HepG2 (cell line): Measurements from ENCODE around the gene MAGI1. TPM values are rescaled to one million over a fixed set of nuclear protein-coding genes. Genes with fewer than 3 reads are reported as not detected.

ENCODE experiments used
- ATAC-seq: fragments of 200-7000 bp; cut with Tn5 transposase; 3 replicates; pipeline ENCODE4 v1.9.1; 2020; ENCODE audit warnings: mild to moderate bottlenecking, moderate library complexity
- BruUV-seq: library from RNA; stranded (reverse); fragments of 400-500 nt; replicated peaks from 2 replicates; lab custom pipeline; 2021; lab: Mats Ljungman, UMichigan
- CTCF ChIA-PET: fragments of 300-600 bp; formaldehyde crosslinking; extraction: SDS; loops from one replicate; lab custom pipeline; 2021; ENCODE audit warnings: low total read pairs, inconsistent platforms, low intra/inter-chr PET ratio; lab: Yijun Ruan, JAX
- POLR2A ChIA-PET: fragments of 350-600 bp; sonication (Branson Sonifier 250); formaldehyde crosslinking; loops from one replicate; lab custom pipeline; 2020; ENCODE audit warnings: antibody characterized with exemption, inconsistent platforms; lab: Yijun Ruan, JAX
- DNase-seq: peaks from one replicate; pipeline ENCODE4 v3.0.0-alpha.2; 2015; ENCODE audit warnings: low spot score
- FAIRE-seq: peaks from 3 replicates; lab custom pipeline; 2011; peaks lifted over from hg19 to GRCh38; lab: Jason Lieb, UNC
- H2AFZ ChIP-seq: one replicate; pipeline ENCODE4 v1.6.1; 2011; ENCODE audit warnings: low read length, inconsistent platforms
- H3K27ac ChIP-seq: fragments of 300-600 bp; 3 replicates; pipeline ENCODE4 v1.8.0; 2011; ENCODE audit warnings: mixed run types, mild to moderate bottlenecking, mixed read lengths, low read length, inconsistent platforms; ENCODE audit not compliant: insufficient read depth; ENCODE audit errors: extremely low read length
- H3K27me3 ChIP-seq, 2 experiments: fragments of 200-600 bp in 1 of 2; 2 replicates in 1 of 2; 3 replicates in 1 of 2; pipeline versions ENCODE4 v1.6.0 to v1.8.0; 2011; ENCODE audit warnings: low read length in 2 of 2, mild to moderate bottlenecking in 2 of 2, moderate library complexity in 2 of 2, inconsistent platforms in 1 of 2; ENCODE audit not compliant: insufficient read depth in 2 of 2, control insufficient read depth in 1 of 2
- H3K36me3 ChIP-seq, 2 experiments: fragments of 200-600 bp in 1 of 2; replicated peaks in 1 of 2; 2 replicates in 1 of 2; 3 replicates in 1 of 2; pipeline versions ENCODE4 v1.5.1 to v1.8.0; 2011; ENCODE audit warnings: low read length in 2 of 2, inconsistent platforms in 1 of 2; ENCODE audit not compliant: insufficient read depth in 2 of 2, control insufficient read depth in 1 of 2
- H3K4me1 ChIP-seq: 2 replicates; pipeline ENCODE4 v1.5.1; 2012; ENCODE audit warnings: low read length, inconsistent platforms; ENCODE audit not compliant: insufficient read depth
- H3K4me2 ChIP-seq: 2 replicates; pipeline ENCODE4 v1.6.0; 2011; ENCODE audit warnings: low read depth, low read length, inconsistent platforms
- H3K4me3 ChIP-seq, 3 experiments: fragments of 200-600 bp in 1 of 3; sonication (generic), shearing (Covaris generic) in 1 of 3; replicated peaks in 1 of 3; 2 replicates each; pipeline ENCODE4 v1.5.1; 2011 to 2016; ENCODE audit warnings: low read length in 3 of 3, inconsistent platforms in 2 of 3, low read depth in 2 of 3, mild to moderate bottlenecking in 2 of 3, control low read depth in 1 of 3, mixed read lengths in 1 of 3; ENCODE audit not compliant: insufficient read depth in 1 of 3
- H3K79me2 ChIP-seq: one replicate; pipeline ENCODE4 v1.6.1; 2011; ENCODE audit warnings: low read length, inconsistent platforms; ENCODE audit not compliant: insufficient read depth
- H3K9ac ChIP-seq: 2 replicates; pipeline ENCODE4 v1.6.0; 2011; ENCODE audit warnings: mild to moderate bottlenecking, low read depth, low read length, inconsistent platforms; ENCODE audit not compliant: insufficient read depth
- H3K9me3 ChIP-seq: 2 replicates; pipeline ENCODE4 v1.5.1; 2012; ENCODE audit warnings: mild to moderate bottlenecking, low read length
- H4K20me1 ChIP-seq: 2 replicates; pipeline ENCODE4 v1.6.0; 2011; ENCODE audit warnings: inconsistent platforms, mild to moderate bottlenecking, low read length, moderate library complexity; ENCODE audit not compliant: insufficient read depth
- CBX5 ChIP-seq: sonication (generic); formaldehyde crosslinking; IDR thresholded peaks from 2 replicates; pipeline ENCODE4 v1.4.0; 2020; ENCODE audit warnings: missing genetic modification reagents, borderline replicate concordance
- GPN1 ChIP-seq: sonication (generic); formaldehyde crosslinking; IDR thresholded peaks from 2 replicates; pipeline ENCODE4 v1.5.1; 2020; ENCODE audit warnings: missing genetic modification reagents, borderline replicate concordance
- HNRNPL ChIP-seq: fragments of 200-400 bp; formaldehyde crosslinking; IDR thresholded peaks from 2 replicates; pipeline ENCODE4 v1.6.1; 2017; ENCODE audit warnings: mild to moderate bottlenecking, low read depth, low read length
- MLLT10 ChIP-seq: sonication (generic); formaldehyde crosslinking; IDR thresholded peaks from 2 replicates; pipeline ENCODE4 v1.4.0; 2020; ENCODE audit warnings: missing genetic modification reagents
- SCMH1 ChIP-seq: sonication (generic); formaldehyde crosslinking; IDR thresholded peaks from 2 replicates; pipeline ENCODE4 v1.9.0; 2021; ENCODE audit warnings: missing genetic modification reagents, mild to moderate bottlenecking, borderline replicate concordance
- SRY ChIP-seq: sonication (generic); formaldehyde crosslinking; IDR thresholded peaks from 2 replicates; pipeline ENCODE4 v1.8.0; 2022; ENCODE audit warnings: mild to moderate bottlenecking, missing genetic modification reagents
- TAF1 ChIP-seq: sonication (generic); formaldehyde crosslinking; IDR thresholded peaks from 2 replicates; pipeline ENCODE4 v1.4.0; 2020; ENCODE audit warnings: missing genetic modification reagents
- YY1 ChIP-seq: IDR thresholded peaks from 2 replicates; pipeline ENCODE4 v1.6.1; 2011; ENCODE audit warnings: low read length, low read depth, moderate library complexity, mild to moderate bottlenecking; ENCODE audit not compliant: insufficient read depth, insufficient replicate concordance
- ZBTB3 ChIP-seq: sonication (generic); formaldehyde crosslinking; IDR thresholded peaks from 2 replicates; pipeline ENCODE4 v1.4.0; 2020; ENCODE audit warnings: low read depth, mild to moderate bottlenecking, moderate library complexity, missing genetic modification reagents, borderline replicate concordance
- ZFAT ChIP-seq: sonication (generic); formaldehyde crosslinking; conservative IDR thresholded peaks from 2 replicates; pipeline ENCODE4 v1.8.1; 2023; ENCODE audit warnings: missing genetic modification reagents, inconsistent platforms
- ZNF256 ChIP-seq: sonication (generic); formaldehyde crosslinking; conservative IDR thresholded peaks from 2 replicates; pipeline ENCODE4 v1.4.0; 2020; ENCODE audit warnings: missing genetic modification reagents
- ZNF44 ChIP-seq: sonication (generic); formaldehyde crosslinking; IDR thresholded peaks from 2 replicates; pipeline ENCODE4 v1.5.1; 2020; ENCODE audit warnings: mild to moderate bottlenecking, missing genetic modification reagents
- ZNF451 ChIP-seq: sonication (generic); formaldehyde crosslinking; IDR thresholded peaks from 2 replicates; pipeline ENCODE4 v1.5.0; 2020; ENCODE audit warnings: mild to moderate bottlenecking, missing genetic modification reagents
- ZNF780A ChIP-seq: sonication (generic); formaldehyde crosslinking; IDR thresholded peaks from 2 replicates; pipeline ENCODE4 v1.8.0; 2022; ENCODE audit warnings: mild to moderate bottlenecking, missing genetic modification reagents, moderate library complexity
- whole genome bisulfite sequencing: methylation state at CpG from one replicate; pipeline ENCODE4 v1.1.6; 2017; ENCODE audit warnings: low lambda C conversion rate; 5-methylcytosine and 5-hydroxymethylcytosine counted together
- in situ Hi-C: cut with HindIII; loops from 2 replicates; pipeline ENCODE4 v1.10.0; 2017; ENCODE audit warnings: low pct_unique_long_range_greater_than_20kb; ENCODE audit not compliant: extremely low pct_ligation_motif_present
- intact Hi-C: fragments of 100-400 bp; cut with micrococcal nuclease; formaldehyde crosslinking; loops from one replicate; pipeline ENCODE4 v1.10.0; 2022; ENCODE audit not compliant: unreplicated experiment
- polyA plus RNA-seq, 8 experiments: library from polyadenylated mRNA; depleted of rRNA in 3 of 8; stranded (reverse) in 7 of 8; unstranded in 1 of 8; fragments of >200 nt; fragmentation: Illumina TruSeq in 4 of 8; extraction: Trizol in 4 of 8; gene quantifications; 2 replicates each; pipeline versions ENCODE4 v1.2.1 to v1.2.3, GENCODE V29; 2011 to 2016; ENCODE audit warnings: low read depth in 4 of 8, missing spikeins in 1 of 8, mixed read lengths in 1 of 8; ENCODE audit not compliant: insufficient read depth in 1 of 8
- total RNA-seq, 5 experiments: library from RNA; depleted of rRNA; stranded (reverse); fragments of >200 nt; fragmentation: Illumina TruSeq; extraction: Trizol; gene quantifications; 2 replicates each; pipeline ENCODE4 v1.2.3, GENCODE V29; 2016; ENCODE audit warnings: low read depth in 1 of 5
- TF ChIP-seq, protein P1 (sequence below): IDR thresholded peaks from 2 replicates; pipeline ENCODE4 v1.6.1; 2016

Gene MAGI1
- total and polyA plus RNA-seq, 2 of the 13 experiments (the other 11 are each of a cell fraction or from before 2014, with no cell fraction given) = 22.2 to 26.0 TPM

DNA sequence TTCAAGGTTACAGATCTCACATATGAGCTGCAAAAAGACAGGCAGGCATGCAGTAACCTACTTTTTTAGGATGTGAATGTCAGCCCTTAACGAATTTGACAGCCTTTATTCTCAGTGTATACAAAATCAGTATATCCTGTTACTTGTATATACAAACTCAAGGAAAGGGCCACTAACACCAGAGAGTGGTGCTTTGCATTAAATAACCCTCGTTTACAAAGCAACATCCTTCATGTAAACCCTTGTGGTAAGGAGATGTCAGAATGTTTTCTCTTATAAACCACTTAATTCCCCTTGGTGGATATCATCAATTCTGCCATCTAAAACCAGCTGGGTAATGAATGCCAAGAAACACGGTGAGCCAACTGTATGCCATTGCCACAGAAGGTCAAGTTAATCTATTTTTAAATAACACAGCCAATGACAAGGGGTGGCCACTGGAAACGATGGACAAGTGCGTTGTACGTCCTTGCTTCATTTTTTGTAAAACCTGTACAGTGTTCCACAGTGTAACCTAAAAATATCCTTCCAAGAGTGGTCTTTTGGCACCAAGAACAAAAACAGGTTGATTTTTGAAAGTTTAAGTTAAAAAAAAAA is 7.5 kb downstream of the MAGI1 start:
- ATAC-seq (no peak), DNase-seq (no peak), FAIRE-seq (no peak)
- H3K36me3 ChIP-seq = peaks cover 0 to 1% of the 10 kb centered on the region in 2 experiments; a peak in 1 of 5 replicates
- H3K4me1 ChIP-seq = peaks cover 40% of the 10 kb centered on the region
- in situ Hi-C loops (no loop called here), intact Hi-C loops (loop anchor here (10.0 kb wide), 1 partner anchor 106 kb away; no protein-coding TSS in a partner anchor)
- 94% methylated on average over 6 of the region's 6 CpGs for WGBS
- POLR2A ChIA-PET = no interaction called here
- H3K4me3 ChIP-seq = no peak overlapping the region
- no TSS peak for BruUV-seq
- H3K79me2 ChIP-seq = peaks cover 96% of the 10 kb centered on the region
- no peaks in the 10 kb centered on the region; a peak in 1 of 5 replicates for H3K27me3 ChIP-seq
- H3K4me2 ChIP-seq = no peak overlapping the region
- H4K20me1 ChIP-seq = peaks cover 54% of the 10 kb centered on the region
- H2AFZ ChIP-seq = no peak overlapping the region
- no peak for TF ChIP-seq GPN1
- H3K9me3 ChIP-seq = no peaks in the 10 kb centered on the region
- CTCF ChIA-PET = no interaction called here
- no peak overlapping the region for H3K9ac ChIP-seq
- H3K27ac ChIP-seq = no peak overlapping the region

DNA sequence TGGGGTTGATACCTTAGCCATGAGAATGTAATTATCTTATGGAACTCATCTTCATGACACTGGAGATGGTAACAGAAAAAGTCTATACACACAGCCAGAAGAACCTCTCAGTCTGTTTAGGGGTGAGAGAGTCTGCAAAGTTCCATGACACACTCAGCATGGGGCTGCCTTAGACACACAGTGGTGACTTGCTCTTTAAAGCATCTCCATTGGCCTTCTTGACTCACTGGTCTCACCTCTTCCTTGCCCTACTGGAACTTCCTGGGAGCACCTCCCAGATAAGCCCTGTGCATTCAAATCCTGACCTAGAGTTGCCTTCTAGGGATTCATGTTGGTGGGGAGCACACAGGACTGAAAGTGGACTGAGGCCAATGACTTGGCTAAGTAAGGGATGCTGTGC is 9.3 kb downstream of the MAGI1 start:
- FAIRE-seq (no peak), ATAC-seq (no peak; the same call in 2 of the 3 replicates), DNase-seq (no peak)
- BruUV-seq = no TSS peak
- CTCF ChIA-PET = no interaction called here
- H3K27ac ChIP-seq = no peak overlapping the region
- H4K20me1 ChIP-seq = peaks cover 58% of the 10 kb centered on the region
- POLR2A ChIA-PET = no interaction called here
- intact Hi-C loops (no loop called here), in situ Hi-C loops (no loop called here)
- H3K4me2 ChIP-seq = no peak overlapping the region
- no peaks in the 10 kb centered on the region for H3K9me3 ChIP-seq
- H3K4me3 ChIP-seq = no peak overlapping the region
- H3K9ac ChIP-seq = no peak overlapping the region
- peaks cover 27% of the 10 kb centered on the region for H3K4me1 ChIP-seq
- no peak overlapping the region for H2AFZ ChIP-seq
- no peak for TF ChIP-seq ZNF451 (CRISPR knock-in tag)
- TF ChIP-seq TAF1 (CRISPR knock-in tag) = no peak
- no peak for TF ChIP-seq SCMH1 (CRISPR knock-in tag)
- TF ChIP-seq, protein P1, sequence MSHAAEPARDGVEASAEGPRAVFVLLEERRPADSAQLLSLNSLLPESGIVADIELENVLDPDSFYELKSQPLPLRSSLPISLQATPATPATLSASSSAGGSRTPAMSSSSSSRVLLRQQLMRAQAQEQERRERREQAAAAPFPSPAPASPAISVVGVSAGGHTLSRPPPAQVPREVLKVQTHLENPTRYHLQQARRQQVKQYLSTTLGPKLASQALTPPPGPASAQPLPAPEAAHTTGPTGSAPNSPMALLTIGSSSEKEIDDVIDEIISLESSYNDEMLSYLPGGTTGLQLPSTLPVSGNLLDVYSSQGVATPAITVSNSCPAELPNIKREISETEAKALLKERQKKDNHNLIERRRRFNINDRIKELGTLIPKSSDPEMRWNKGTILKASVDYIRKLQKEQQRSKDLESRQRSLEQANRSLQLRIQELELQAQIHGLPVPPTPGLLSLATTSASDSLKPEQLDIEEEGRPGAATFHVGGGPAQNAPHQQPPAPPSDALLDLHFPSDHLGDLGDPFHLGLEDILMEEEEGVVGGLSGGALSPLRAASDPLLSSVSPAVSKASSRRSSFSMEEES (CRISPR knock-in tag) = no peak
- TF ChIP-seq ZBTB3 = no peak
- no peak for TF ChIP-seq CBX5 (CRISPR knock-in tag)
- no peak for TF ChIP-seq ZNF44 (CRISPR knock-in tag)
- TF ChIP-seq SRY = no peak
- TF ChIP-seq ZFAT (CRISPR knock-in tag) = no peak
- TF ChIP-seq ZNF256 (CRISPR knock-in tag) = no peak
- TF ChIP-seq HNRNPL = no peak
- TF ChIP-seq ZNF780A (CRISPR knock-in tag) = no peak
- TF ChIP-seq MLLT10 = no peak
- no peak for TF ChIP-seq YY1
- no peaks in the 10 kb centered on the region; a peak in 1 of 5 replicates for H3K36me3 ChIP-seq
- no peaks in the 10 kb centered on the region for H3K27me3 ChIP-seq
- peaks cover 95% of the 10 kb centered on the region for H3K79me2 ChIP-seq
